ENCODE measurements around the gene GPR146. TPM values are rescaled to one million over a fixed set of nuclear protein-coding genes. Genes with fewer than 3 reads are reported as not detected.

GPR146 gene
- total RNA-seq, 1 experiment from 2014 or later: 0.92 TPM

GRCh38 chr7:1012004-1012715 is 32.2 kb upstream of the GPR146 start:
- Mint-ChIP-seq H3K9me3 (no peaks in the 10 kb centered on the region), H3K27ac (no peak overlapping the region), H3K36me3 (peaks cover 11% of the 10 kb centered on the region; the same call in 1 of the 2 replicates), H3K4me3 (no peak overlapping the region), H3K4me1 (no peaks in the 10 kb centered on the region), H3K27me3 (ENCODE audit: low read depth) (no peaks in the 10 kb centered on the region)
- CTCF ChIA-PET: interaction anchor here (0.5 to 3.0 kb wide), 4 partner anchors 19 to 76 kb away, joined by 3 to 18 read pairs (median 6); partner anchors contain the start of gene GPER1
- POLR2A ChIA-PET: interaction anchor here (1.2 kb wide), 1 partner anchor 16 kb away, joined by 3 read pairs; no protein-coding TSS in a partner anchor
- DNase-seq (ENCODE audit: low spot score) (no peak), ATAC-seq (no peak)
- TF ChIP-seq ZNF671 (CRISPR knock-in tag; IDR thresholded peaks at IDR 0.05) (no peak), ZBTB21 (CRISPR knock-in tag; IDR thresholded peaks at IDR 0.05; ENCODE audit: borderline replicate concordance) (no peak), FOXJ3 (CRISPR knock-in tag; IDR thresholded peaks at IDR 0.05; ENCODE audit: borderline replicate concordance) (no peak), HMGA2 (CRISPR knock-in tag; IDR thresholded peaks at IDR 0.05) (no peak), PREB (CRISPR knock-in tag; IDR thresholded peaks at IDR 0.05; ENCODE audit: borderline replicate concordance) (no peak), NR1H2 (CRISPR knock-in tag; IDR thresholded peaks at IDR 0.05) (no peak)

- ATAC-seq: no peak
- Mint-ChIP-seq H3K36me3 (peaks cover 11% of the 10 kb centered on the region; the same call in 1 of the 2 replicates), H3K4me1 (no peaks in the 10 kb centered on the region), H3K9me3 (no peaks in the 10 kb centered on the region), H3K27me3 (ENCODE audit: low read depth) (no peaks in the 10 kb centered on the region), H3K4me3 (no peak overlapping the region), H3K27ac (no peak overlapping the region)
- TF ChIP-seq FOXJ3 (CRISPR knock-in tag; IDR thresholded peaks at IDR 0.05; ENCODE audit: borderline replicate concordance): no peak
- TF ChIP-seq RELA (CRISPR knock-in tag; IDR thresholded peaks at IDR 0.05; ENCODE audit: borderline replicate concordance): no peak
- no peak for TF ChIP-seq MAX (CRISPR knock-in tag; IDR thresholded peaks at IDR 0.05)
- no peak for DNase-seq (ENCODE audit: low spot score)
- ChIA-PET POLR2A (interaction anchor here (1.2 kb wide), 1 partner anchor 15 kb away, joined by 3 read pairs; no protein-coding TSS in a partner anchor), CTCF (interaction anchor here (0.5 to 3.0 kb wide), 4 partner anchors 19 to 75 kb away, joined by 3 to 18 read pairs (median 6); partner anchors contain the start of gene GPER1)
These were observed 31.6 kb upstream of the GPR146 start for GRCh38 chr7:1012716-1013095.

- H3K27ac Mint-ChIP-seq: peak overlapping the region; percentile 55
- H3K9me3 Mint-ChIP-seq: no peaks in the 10 kb centered on the region
- ChIA-PET POLR2A (no interaction called here), CTCF (interaction anchor here (1.1 to 3.0 kb wide), 2 partner anchors 16 to 20 kb away, joined by 4 to 18 read pairs; no protein-coding TSS in a partner anchor)
- no peak for ATAC-seq
- TF ChIP-seq ERG (CRISPR knock-in tag; IDR thresholded peaks at IDR 0.05) (no peak), NR3C1 (CRISPR knock-in tag; conservative IDR thresholded peaks at IDR 0.05; ENCODE audit: low read depth) (no peak), NFYB (CRISPR knock-in tag; conservative IDR thresholded peaks at IDR 0.05; ENCODE audit: low read depth) (no peak), ELF4 (CRISPR knock-in tag; IDR thresholded peaks at IDR 0.05; ENCODE audit: low read depth) (no peak), MAX (CRISPR knock-in tag; IDR thresholded peaks at IDR 0.05) (no peak), RORB (CRISPR knock-in tag; IDR thresholded peaks at IDR 0.05) (no peak)
- DNase-seq (ENCODE audit: low spot score): no peak
- H3K4me3 Mint-ChIP-seq: no peak overlapping the region
- H3K27me3 Mint-ChIP-seq (ENCODE audit: low read depth): no peaks in the 10 kb centered on the region
- peaks cover 10% of the 10 kb centered on the region; the same call in 1 of the 2 replicates for H3K36me3 Mint-ChIP-seq
- no peaks in the 10 kb centered on the region for H3K4me1 Mint-ChIP-seq
These were observed 30.8 kb upstream of the GPR146 start for GRCh38 chr7:1013581-1013980.

- Mint-ChIP-seq H3K9me3 (no peaks in the 10 kb centered on the region), H3K36me3 (peaks cover 3% of the 10 kb centered on the region; the same call in 1 of the 2 replicates), H3K27me3 (ENCODE audit: low read depth) (no peaks in the 10 kb centered on the region), H3K4me1 (no peaks in the 10 kb centered on the region), H3K4me3 (no peak overlapping the region), H3K27ac (no peak overlapping the region)
- CTCF ChIA-PET: interaction anchor here (1.1 to 3.0 kb wide), 2 partner anchors 17 to 21 kb away, joined by 4 to 18 read pairs; no protein-coding TSS in a partner anchor
- DNase-seq (ENCODE audit: low spot score) (no peak), ATAC-seq (no peak)
- POLR2A ChIA-PET: no interaction called here
- TF ChIP-seq JAZF1 (CRISPR knock-in tag; IDR thresholded peaks at IDR 0.05) (no peak), E2F1 (CRISPR knock-in tag; IDR thresholded peaks at IDR 0.05) (no peak), PRRX2 (CRISPR knock-in tag; IDR thresholded peaks at IDR 0.05) (no peak)
These were observed 29.7 kb upstream of the GPR146 start for GRCh38 chr7:1014681-1015080.
